ENCODE measurements around the gene GLIPR2. TPM values are rescaled to one million over a fixed set of nuclear protein-coding genes. Genes with fewer than 3 reads are reported as not detected.
"Not testable (repeated sequence)": the region's sequence is repeated elsewhere in the genome, so short reads cannot be mapped to it uniquely, and the experiment has no call there.

GLIPR2 gene
- total and polyA plus RNA-seq, 2 of the 13 experiments (the other 11 are each of a cell fraction or from before 2014, with no cell fraction given), result 0.08 to 0.42 TPM

- CTCF ChIA-PET (ENCODE audit: low intra/inter-chr PET ratio, low total read pairs), result no interaction called here
- FAIRE-seq (no peak), ATAC-seq (no peak)
Observed at GRCh38 chr9:36129139-36129538, 7.4 kb upstream of the GLIPR2 start.

GRCh38 chr9:36131666-36132065 lies 4.9 kb upstream of the GLIPR2 start:
- POLR2A ChIA-PET; H3K27ac ChIP-seq (ENCODE audit: extremely low read length, insufficient read depth, low read length); H2AFZ ChIP-seq (ENCODE audit: low read length); FAIRE-seq; in situ Hi-C loops (cut with HindIII; ENCODE audit: extremely low pct_ligation_motif_present, low pct_unique_long_range_greater_than_20kb); H3K79me2 ChIP-seq (ENCODE audit: insufficient read depth, low read length); H3K4me1 ChIP-seq (ENCODE audit: insufficient read depth, low read length); H3K4me2 ChIP-seq (ENCODE audit: low read depth, low read length); BruUV-seq (replicated peaks); H3K36me3 ChIP-seq (replicated peaks in 1 of 2; ENCODE audit: control insufficient read depth in 1 of 2, insufficient read depth in 2 of 2, low read length in 2 of 2); ATAC-seq; DNase-seq (ENCODE audit: low spot score); CTCF ChIA-PET (ENCODE audit: low intra/inter-chr PET ratio, low total read pairs); H3K9me3 ChIP-seq (ENCODE audit: low read length); H3K4me3 ChIP-seq (replicated peaks in 1 of 3; ENCODE audit: insufficient read depth in 1 of 3, low read depth in 2 of 3, low read length in 3 of 3); H3K9ac ChIP-seq (ENCODE audit: insufficient read depth, low read depth, low read length); H4K20me1 ChIP-seq (ENCODE audit: insufficient read depth, low read length); intact Hi-C loops (cut with micrococcal nuclease; ENCODE audit: unreplicated experiment): not testable (repeated sequence)
- peaks cover 7 to 40% of the 10 kb centered on the region in 2 experiments for H3K27me3 ChIP-seq (ENCODE audit: control insufficient read depth in 1 of 2, insufficient read depth in 2 of 2, low read length in 2 of 2)
- WGBS (ENCODE audit: low lambda C conversion rate), result 17% methylated on average over 7 of the region's 7 CpGs

More at GRCh38 chr9:36129139-36129538, 7.4 kb upstream of the GLIPR2 start:
- peaks cover 7% of the 10 kb centered on the region for H3K4me1 ChIP-seq (ENCODE audit: insufficient read depth, low read length)
- H4K20me1 ChIP-seq (ENCODE audit: insufficient read depth, low read length), result no peaks in the 10 kb centered on the region
- intact Hi-C loops (cut with micrococcal nuclease; ENCODE audit: unreplicated experiment), result no loop called here
- WGBS (ENCODE audit: low lambda C conversion rate), result 36% methylated on average over 12 of the region's 12 CpGs
- H3K79me2 ChIP-seq (ENCODE audit: insufficient read depth, low read length), result no peaks in the 10 kb centered on the region
- H2AFZ ChIP-seq (ENCODE audit: low read length), result no peak overlapping the region
- TF ChIP-seq ONECUT2 (CRISPR knock-in tag; IDR thresholded peaks at IDR 0.05), result no peak
- no peak for TF ChIP-seq NFE2 (CRISPR knock-in tag; IDR thresholded peaks at IDR 0.05)
- TF ChIP-seq ZNF441 (CRISPR knock-in tag; IDR thresholded peaks at IDR 0.05; ENCODE audit: borderline replicate concordance), result no peak
- no peak for TF ChIP-seq TOE1 (CRISPR knock-in tag; IDR thresholded peaks at IDR 0.05)
- no peak for TF ChIP-seq NFIB (CRISPR knock-in tag; IDR thresholded peaks at IDR 0.05; ENCODE audit: borderline replicate concordance)
- TF ChIP-seq CEBPB (IDR thresholded peaks at IDR 0.05; ENCODE audit: borderline replicate concordance, low read depth, low read length), result peak; percentile 44; the same call in 1 of the 2 replicates
- no peak for TF ChIP-seq NR2F1 (CRISPR knock-in tag; IDR thresholded peaks at IDR 0.05)
- no peak overlapping the region for H3K4me2 ChIP-seq (ENCODE audit: low read depth, low read length)
- no peak overlapping the region for H3K27ac ChIP-seq (ENCODE audit: extremely low read length, insufficient read depth, low read length)
- in situ Hi-C loops (cut with HindIII; ENCODE audit: extremely low pct_ligation_motif_present, low pct_unique_long_range_greater_than_20kb), result no loop called here
- DNase-seq (ENCODE audit: low spot score), result no peak
- H3K4me3 ChIP-seq (replicated peaks in 1 of 3; ENCODE audit: insufficient read depth in 1 of 3, low read depth in 2 of 3, low read length in 3 of 3), result no peak overlapping the region
- POLR2A ChIA-PET, result no interaction called here
- H3K9ac ChIP-seq (ENCODE audit: insufficient read depth, low read depth, low read length), result no peak overlapping the region
- no TSS peak for BruUV-seq (replicated peaks)
- no peaks in the 10 kb centered on the region for H3K9me3 ChIP-seq (ENCODE audit: low read length)
- H3K36me3 ChIP-seq (replicated peaks in 1 of 2; ENCODE audit: control insufficient read depth in 1 of 2, insufficient read depth in 2 of 2, low read length in 2 of 2), result no peaks in the 10 kb centered on the region
- peaks cover 0 to 20% of the 10 kb centered on the region in 2 experiments; a peak in 3 of 5 replicates for H3K27me3 ChIP-seq (ENCODE audit: control insufficient read depth in 1 of 2, insufficient read depth in 2 of 2, low read length in 2 of 2)
